SK-N-SH treated with all-trans-retinoic acid at 6 μM for 48 hours (cell line): Measurements from ENCODE around the gene PDGFRB.

Source experiments
- ARNTL ChIP-seq: fragments of 450-650 bp; formaldehyde crosslinking; IDR thresholded peaks from 2 replicates; pipeline ENCODE4 v1.5.0; 2020; ENCODE audit warnings: low read depth, mild to moderate bottlenecking, moderate library complexity, borderline replicate concordance
- BACH2 ChIP-seq: fragments of 250-450 bp; sonication (Bioruptor Pico); IDR thresholded peaks from 2 replicates; pipeline ENCODE4 v1.9.0; 2021; ENCODE audit warnings: mild to moderate bottlenecking, borderline replicate concordance
- CREB5 ChIP-seq: fragments of 250-450 bp; sonication (Bioruptor Pico); IDR thresholded peaks from 2 replicates; pipeline ENCODE4 v1.5.1; 2020; ENCODE audit warnings: low read depth, mild to moderate bottlenecking, moderate library complexity
- ESRRG ChIP-seq: fragments of 250-450 bp; sonication (Bioruptor Pico); IDR thresholded peaks from 2 replicates; pipeline ENCODE4 v1.6.1; 2021; ENCODE audit warnings: mild to moderate bottlenecking
- PATZ1 ChIP-seq: fragments of 250-450 bp; sonication (Bioruptor Pico); IDR thresholded peaks from 2 replicates; pipeline ENCODE4 v1.8.0; 2020; ENCODE audit warnings: mild to moderate bottlenecking, moderate library complexity, borderline replicate concordance
- PPARA ChIP-seq: fragments of 250-450 bp; sonication (Bioruptor Pico); IDR thresholded peaks from 2 replicates; pipeline ENCODE4 v1.5.0; 2020; ENCODE audit warnings: mild to moderate bottlenecking, borderline replicate concordance
- RARB ChIP-seq: fragments of 250-450 bp; sonication (Bioruptor Pico); IDR thresholded peaks from 2 replicates; pipeline ENCODE4 v1.8.0; 2021; ENCODE audit warnings: mild to moderate bottlenecking, moderate library complexity
- SNAI2 ChIP-seq: fragments of 250-450 bp; sonication (Bioruptor Pico); IDR thresholded peaks from 2 replicates; pipeline ENCODE4 v1.5.0; 2020; ENCODE audit warnings: mild to moderate bottlenecking, moderate library complexity
- ZC3H10 ChIP-seq: fragments of 250-450 bp; sonication (Bioruptor Pico); IDR thresholded peaks from 2 replicates; pipeline ENCODE4 v1.5.1; 2021; ENCODE audit warnings: mild to moderate bottlenecking, moderate library complexity
- ZFP3 ChIP-seq: fragments of 250-450 bp; sonication (Bioruptor Pico); IDR thresholded peaks from 2 replicates; pipeline ENCODE4 v1.5.0; 2020; ENCODE audit warnings: mild to moderate bottlenecking, moderate library complexity

DNA sequence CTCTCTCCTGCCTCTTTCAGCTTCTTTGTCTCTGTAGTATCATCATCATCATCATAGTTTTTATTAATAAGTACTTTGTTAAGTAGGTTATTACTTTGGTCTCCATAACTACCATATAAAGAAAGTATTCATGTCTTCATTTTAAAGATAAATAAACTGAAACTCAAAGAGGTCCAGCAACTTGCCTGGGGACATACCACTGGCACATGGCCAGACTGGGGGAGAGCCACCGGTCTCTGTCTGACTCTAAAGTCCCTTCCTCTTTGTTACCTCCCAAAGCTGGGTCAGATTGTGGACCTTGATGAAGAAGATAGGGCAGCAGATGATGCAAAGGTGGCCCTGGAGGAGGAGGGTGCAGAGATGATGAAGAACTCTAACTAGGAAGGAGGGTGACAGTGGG, 19.4 kb upstream of the PDGFRB start:
- TF ChIP-seq RARB (CRISPR knock-in tag) (no peak), PATZ1 (CRISPR knock-in tag) (no peak), SNAI2 (CRISPR knock-in tag) (no peak), ESRRG (no peak), BACH2 (CRISPR knock-in tag) (no peak), ZC3H10 (CRISPR knock-in tag) (no peak), PPARA (CRISPR knock-in tag) (no peak), ZFP3 (CRISPR knock-in tag) (no peak), ARNTL (CRISPR knock-in tag) (no peak), CREB5 (CRISPR knock-in tag) (no peak)
